Activated naive CD8-positive, alpha-beta T cell treated with anti-CD3 and anti-CD28 coated beads, Interleukin-2, amount 50 U/mL, for 24 hours (primary cell): ENCODE measurements around the gene POU2AF1.

Experiments used
- ATAC-seq: fragments of 150-1000 bp; cut with Tn5 transposase; one replicate; pipeline ENCODE4 v1.10.0; 2021
- DNase-seq: peaks from one replicate; pipeline ENCODE4 v3.0.0; 2021
- H3K27ac Mint-ChIP-seq: one replicate; pipeline ENCODE4 v1.8.0; 2021; ENCODE audit warnings: mild to moderate bottlenecking, mixed read lengths
- H3K27me3 Mint-ChIP-seq: one replicate; pipeline ENCODE4 v1.8.0; 2021; ENCODE audit warnings: mixed read lengths
- H3K36me3 Mint-ChIP-seq: one replicate; pipeline ENCODE4 v1.8.0; 2021; ENCODE audit warnings: low read depth, mixed read lengths
- H3K4me1 Mint-ChIP-seq: one replicate; pipeline ENCODE4 v1.8.0; 2021; ENCODE audit warnings: mixed read lengths
- H3K4me3 Mint-ChIP-seq: one replicate; pipeline ENCODE4 v1.8.0; 2021; ENCODE audit warnings: mild to moderate bottlenecking, moderate library complexity, mixed read lengths
- H3K9me3 Mint-ChIP-seq: one replicate; pipeline ENCODE4 v1.8.0; 2021; ENCODE audit warnings: mixed read lengths

POU2AF1 gene

DNA sequence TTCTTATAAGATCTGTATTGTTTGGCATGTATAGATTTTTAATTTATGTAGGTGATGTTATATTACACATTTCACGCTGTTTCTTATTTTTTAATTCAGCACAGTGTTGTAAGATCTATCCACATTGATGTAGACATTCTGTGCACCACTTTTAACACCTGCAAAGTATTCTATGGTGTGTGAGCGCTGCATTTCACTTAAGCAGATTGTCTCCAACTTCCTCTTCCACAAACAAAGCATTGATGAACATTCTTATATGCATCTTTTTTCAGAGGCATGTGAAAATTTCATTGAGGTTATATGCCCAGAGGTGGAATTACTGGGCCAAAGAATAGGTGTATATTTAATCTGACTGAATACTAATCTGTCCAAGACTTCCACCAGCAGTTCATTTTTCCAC, 3.4 kb upstream of the POU2AF1 start:
- ATAC-seq (no peak), DNase-seq (no peak)
- Mint-ChIP-seq H3K27ac (peak overlapping the region; percentile 6), H3K36me3 (peaks cover 1% of the 10 kb centered on the region), H3K4me3 (no peak overlapping the region), H3K27me3 (no peaks in the 10 kb centered on the region), H3K9me3 (no peaks in the 10 kb centered on the region), H3K4me1 (peaks cover 55% of the 10 kb centered on the region)

DNA sequence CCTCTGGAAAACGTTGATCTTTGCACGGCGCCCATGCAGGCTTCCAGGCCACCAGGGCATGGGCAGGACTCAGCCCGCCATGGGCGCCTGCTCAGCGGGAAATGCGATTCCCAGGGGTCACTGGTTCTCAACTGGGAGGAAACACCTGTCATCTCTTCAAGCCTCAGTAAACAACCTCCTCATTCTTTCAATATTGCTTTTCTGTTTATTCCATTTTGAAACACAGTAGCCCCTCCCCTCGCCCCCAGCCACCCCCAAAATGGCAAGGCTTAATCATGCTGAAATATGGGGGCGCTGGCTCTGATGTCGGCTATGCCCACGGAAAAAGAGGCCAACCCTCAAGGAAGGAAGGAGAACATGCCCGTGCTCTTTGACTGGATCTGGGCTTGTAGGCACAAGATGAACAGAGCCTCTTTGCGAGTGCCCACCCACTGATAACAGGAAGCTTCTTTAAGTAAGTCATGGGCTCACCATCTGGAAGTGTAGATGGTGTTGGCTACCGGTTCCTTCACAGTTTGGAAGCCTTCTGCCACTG, 594 bp upstream of the POU2AF1 start:
- ATAC-seq (no peak), DNase-seq (peak; percentile 45)
- peaks cover 77% of the 10 kb centered on the region for H3K4me1 Mint-ChIP-seq

DNA sequence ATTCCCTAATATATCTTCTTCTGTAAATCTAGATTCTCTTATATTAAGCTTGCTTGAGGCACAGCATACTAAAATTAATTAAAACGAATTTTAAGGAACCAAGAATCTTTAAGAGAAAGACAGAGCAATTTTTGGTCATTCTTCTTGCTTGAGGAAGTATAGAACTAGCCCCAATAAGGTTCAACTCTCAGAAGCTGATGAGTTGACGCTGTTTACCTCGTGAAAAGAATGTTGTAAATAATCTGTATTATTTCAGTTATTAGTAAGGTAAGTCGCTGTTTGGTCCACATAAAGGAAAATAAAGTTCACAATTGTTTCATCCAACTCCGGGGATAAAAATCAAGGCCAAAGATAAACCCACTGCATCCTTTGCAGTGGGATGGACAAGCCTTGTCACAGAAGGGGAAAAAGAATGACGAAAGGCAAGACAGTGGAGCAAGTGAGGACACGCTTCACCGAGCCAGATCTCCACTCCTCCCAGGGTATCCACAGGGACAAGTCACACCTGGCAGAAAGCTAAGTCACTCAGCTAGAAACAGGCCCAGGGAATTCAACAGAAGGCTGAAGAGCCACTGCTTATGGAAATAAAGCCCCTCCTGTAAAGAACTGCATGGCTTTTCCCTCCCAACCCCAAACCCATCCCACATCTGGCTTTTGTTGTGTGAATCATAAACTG, 752 bp downstream of the POU2AF1 start:
- ATAC-seq, result no peak

More for the DNA sequence above, 594 bp upstream of the POU2AF1 start:
- H3K4me3 Mint-ChIP-seq, result peak overlapping the region; percentile 77
- H3K36me3 Mint-ChIP-seq, result no peaks in the 10 kb centered on the region
- H3K27me3 Mint-ChIP-seq, result no peaks in the 10 kb centered on the region
- peak overlapping the region; percentile 94 for H3K27ac Mint-ChIP-seq
- no peaks in the 10 kb centered on the region for H3K9me3 Mint-ChIP-seq

DNA sequence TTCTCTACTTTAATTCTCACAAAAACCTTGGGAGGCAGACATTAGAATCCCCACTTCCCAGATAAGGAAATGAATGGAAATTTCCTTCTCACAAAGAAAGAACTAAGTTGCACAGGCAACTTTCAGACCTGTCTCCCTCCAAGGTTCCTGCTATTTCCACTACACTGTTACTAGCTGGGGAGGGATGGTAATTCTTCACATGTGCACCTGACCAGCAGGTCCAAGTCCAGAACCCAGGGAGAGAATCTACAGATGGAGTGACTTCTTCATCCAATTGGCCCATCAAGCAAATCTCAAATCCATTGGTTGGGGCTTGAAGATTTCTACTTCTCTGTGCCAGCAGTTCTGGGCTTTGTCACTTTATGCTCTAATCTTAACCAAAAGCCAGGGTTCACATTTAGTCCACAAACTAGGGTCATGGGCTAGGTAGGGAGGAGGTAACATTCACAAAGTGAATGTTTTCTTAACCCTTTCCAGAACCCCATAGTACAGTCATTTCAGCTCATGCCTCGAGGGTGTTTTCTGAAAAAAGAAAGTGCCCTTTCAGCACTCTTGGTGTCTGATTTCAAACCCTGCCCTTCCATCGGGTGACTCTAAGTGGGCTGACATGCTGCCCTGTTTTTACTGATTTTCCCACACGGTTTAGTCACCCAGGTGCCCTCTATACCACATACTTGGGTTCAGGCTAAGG, 2.7 kb downstream of the POU2AF1 start:
- ATAC-seq (peak; percentile 65), DNase-seq (peak; percentile 58)
- Mint-ChIP-seq H3K36me3 (peaks cover 3% of the 10 kb centered on the region), H3K27ac (peak overlapping the region; percentile 94), H3K27me3 (no peaks in the 10 kb centered on the region), H3K4me1 (peaks cover 93% of the 10 kb centered on the region), H3K4me3 (peak overlapping the region; percentile 77), H3K9me3 (no peaks in the 10 kb centered on the region)

More for the DNA sequence above, 752 bp downstream of the POU2AF1 start:
- Mint-ChIP-seq H3K27me3 (no peaks in the 10 kb centered on the region), H3K9me3 (no peaks in the 10 kb centered on the region), H3K4me3 (peak overlapping the region; percentile 77), H3K27ac (peak overlapping the region; percentile 94), H3K36me3 (peaks cover 3% of the 10 kb centered on the region), H3K4me1 (peaks cover 89% of the 10 kb centered on the region)
- no peak for DNase-seq

DNA sequence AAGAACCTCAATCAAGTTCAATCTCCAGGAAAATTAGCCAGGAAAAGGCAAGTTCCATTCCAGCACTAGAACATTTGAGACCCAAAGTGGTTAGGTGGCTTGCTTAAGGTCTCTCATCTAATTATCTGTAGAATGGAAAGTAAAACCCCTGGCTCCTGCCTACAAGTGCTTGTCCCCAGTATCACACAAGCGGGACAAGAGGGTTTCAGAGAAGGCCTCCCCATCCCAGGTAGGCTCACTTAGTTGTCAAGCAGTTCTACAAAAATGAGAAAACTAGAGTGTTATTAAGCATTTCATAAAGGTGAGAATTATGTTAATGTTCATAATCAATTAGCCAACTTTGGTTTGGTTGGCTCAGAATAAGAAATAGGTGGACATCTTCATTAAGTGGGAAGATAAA, 5.5 kb downstream of the POU2AF1 start:
- DNase-seq (no peak), ATAC-seq (no peak)
- Mint-ChIP-seq H3K4me3 (no peak overlapping the region), H3K27ac (no peak overlapping the region), H3K9me3 (no peaks in the 10 kb centered on the region), H3K36me3 (peaks cover 5% of the 10 kb centered on the region), H3K27me3 (no peaks in the 10 kb centered on the region), H3K4me1 (peaks cover 85% of the 10 kb centered on the region)

DNA sequence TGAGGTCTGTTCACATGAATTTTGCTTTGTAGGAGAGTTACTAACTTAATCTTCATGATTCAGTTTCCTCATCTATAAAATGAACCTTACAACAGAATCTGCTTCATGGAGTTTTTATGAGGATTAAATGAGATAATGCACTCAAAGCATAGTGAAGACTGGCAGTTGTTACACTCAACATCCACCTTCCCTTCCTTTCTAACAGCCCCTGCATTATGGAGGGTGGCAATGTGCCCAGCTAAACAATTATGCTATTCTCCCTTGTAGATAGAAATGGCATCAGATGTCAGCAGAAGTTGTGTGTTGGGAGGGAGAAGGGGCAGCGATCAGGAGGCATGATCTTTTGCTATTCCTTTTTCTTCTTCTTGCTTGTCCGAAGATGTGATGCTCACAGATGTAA, 6.5 kb downstream of the POU2AF1 start:
- Mint-ChIP-seq H3K9me3 (no peaks in the 10 kb centered on the region), H3K27ac (peak overlapping the region; percentile 7), H3K36me3 (peaks cover 5% of the 10 kb centered on the region), H3K27me3 (no peaks in the 10 kb centered on the region), H3K4me1 (peaks cover 77% of the 10 kb centered on the region), H3K4me3 (no peak overlapping the region)
- ATAC-seq, result no peak
- no peak for DNase-seq

DNA sequence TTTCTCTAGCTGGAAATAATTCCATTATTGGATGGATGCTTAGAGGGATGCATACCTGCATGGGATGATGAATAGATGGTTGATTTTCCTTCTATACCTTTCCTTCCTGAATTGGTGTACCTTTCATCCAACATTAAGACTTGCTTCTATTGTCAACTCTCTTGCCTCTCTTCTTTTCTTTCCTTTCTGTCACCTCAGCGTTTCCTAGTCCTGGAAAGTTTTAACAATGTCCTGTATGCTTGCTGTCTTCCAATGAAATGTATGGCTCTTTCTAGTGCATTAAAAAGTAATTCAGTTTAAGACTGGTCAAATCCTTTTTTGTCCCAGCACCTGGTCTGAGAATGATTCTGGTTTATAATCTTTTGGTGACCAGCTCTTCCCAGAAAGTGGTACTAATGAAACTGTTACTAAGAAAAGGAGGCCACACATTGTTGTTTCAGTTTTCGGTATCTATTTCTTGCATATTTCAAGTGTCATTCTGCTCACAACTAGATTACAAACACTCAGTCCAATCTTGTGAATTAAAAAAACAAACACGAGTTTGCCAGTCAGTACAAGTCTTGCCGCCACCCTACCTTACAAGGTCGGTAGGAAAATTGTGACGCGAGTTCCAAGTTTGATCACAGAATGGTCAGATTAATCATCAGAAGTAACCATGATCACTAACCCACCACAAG, 8.0 kb downstream of the POU2AF1 start:
- Mint-ChIP-seq H3K4me1 (peaks cover 74% of the 10 kb centered on the region), H3K9me3 (no peaks in the 10 kb centered on the region), H3K4me3 (peak overlapping the region; percentile 31), H3K27me3 (no peaks in the 10 kb centered on the region), H3K27ac (peak overlapping the region; percentile 91), H3K36me3 (peaks cover 7% of the 10 kb centered on the region)
- peak; percentile 29 for DNase-seq
- peak; percentile 79 for ATAC-seq

DNA sequence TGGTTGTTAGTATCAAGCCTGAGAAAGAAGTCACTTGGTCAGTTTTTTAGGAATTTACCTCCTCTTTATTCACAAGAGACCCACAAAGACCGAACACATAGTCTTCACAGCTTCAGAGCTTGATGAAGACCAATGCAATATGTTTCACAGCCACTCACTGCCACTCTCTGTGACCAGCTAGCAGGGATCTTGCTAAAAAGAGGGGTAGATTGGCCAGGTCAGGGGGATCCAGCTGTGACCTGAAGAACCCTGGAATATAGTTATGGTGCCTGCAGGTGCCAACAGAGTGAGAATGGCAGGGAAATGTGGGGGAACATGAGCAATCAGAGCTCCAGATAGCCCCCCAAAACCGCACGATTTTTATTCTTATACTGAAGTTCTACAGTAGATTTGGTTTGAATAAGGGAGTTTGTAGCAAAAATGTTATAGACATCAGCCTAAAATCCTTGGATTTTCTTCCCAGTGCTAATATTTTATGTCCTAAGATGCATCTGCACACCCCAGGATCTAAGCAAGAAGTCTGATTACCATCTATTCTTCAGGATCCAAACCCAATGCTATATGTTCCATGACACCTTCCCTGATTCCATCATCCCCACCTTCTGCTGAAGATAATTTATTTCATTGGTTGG, 8.7 kb downstream of the POU2AF1 start:
- no peak overlapping the region for H3K4me3 Mint-ChIP-seq
- no peaks in the 10 kb centered on the region for H3K27me3 Mint-ChIP-seq
- H3K9me3 Mint-ChIP-seq, result no peaks in the 10 kb centered on the region
- H3K4me1 Mint-ChIP-seq, result peaks cover 76% of the 10 kb centered on the region
- peak overlapping the region; percentile 91 for H3K27ac Mint-ChIP-seq
- ATAC-seq (no peak), DNase-seq (no peak)
- H3K36me3 Mint-ChIP-seq, result peaks cover 7% of the 10 kb centered on the region

DNA sequence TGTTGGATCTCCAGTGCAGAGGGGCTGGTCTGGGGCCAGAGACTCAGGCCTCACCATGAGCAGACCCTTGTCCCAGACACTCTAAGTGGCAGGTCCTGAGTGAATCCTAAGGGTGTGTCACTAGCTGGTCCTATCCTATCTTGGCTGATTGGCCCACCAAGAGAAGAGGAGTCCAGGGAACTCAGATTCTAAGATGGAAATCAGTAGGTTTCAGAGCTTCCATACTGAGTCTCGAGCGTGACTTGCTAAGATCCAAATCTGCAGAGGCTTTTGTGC, 10.9 kb downstream of the POU2AF1 start:
- peaks cover 67% of the 10 kb centered on the region for H3K4me1 Mint-ChIP-seq
- H3K27ac Mint-ChIP-seq, result peak overlapping the region; percentile 28
- DNase-seq (no peak), ATAC-seq (no peak)
- no peaks in the 10 kb centered on the region for H3K9me3 Mint-ChIP-seq
- no peak overlapping the region for H3K4me3 Mint-ChIP-seq
- H3K27me3 Mint-ChIP-seq, result no peaks in the 10 kb centered on the region
- peaks cover 5% of the 10 kb centered on the region for H3K36me3 Mint-ChIP-seq

DNA sequence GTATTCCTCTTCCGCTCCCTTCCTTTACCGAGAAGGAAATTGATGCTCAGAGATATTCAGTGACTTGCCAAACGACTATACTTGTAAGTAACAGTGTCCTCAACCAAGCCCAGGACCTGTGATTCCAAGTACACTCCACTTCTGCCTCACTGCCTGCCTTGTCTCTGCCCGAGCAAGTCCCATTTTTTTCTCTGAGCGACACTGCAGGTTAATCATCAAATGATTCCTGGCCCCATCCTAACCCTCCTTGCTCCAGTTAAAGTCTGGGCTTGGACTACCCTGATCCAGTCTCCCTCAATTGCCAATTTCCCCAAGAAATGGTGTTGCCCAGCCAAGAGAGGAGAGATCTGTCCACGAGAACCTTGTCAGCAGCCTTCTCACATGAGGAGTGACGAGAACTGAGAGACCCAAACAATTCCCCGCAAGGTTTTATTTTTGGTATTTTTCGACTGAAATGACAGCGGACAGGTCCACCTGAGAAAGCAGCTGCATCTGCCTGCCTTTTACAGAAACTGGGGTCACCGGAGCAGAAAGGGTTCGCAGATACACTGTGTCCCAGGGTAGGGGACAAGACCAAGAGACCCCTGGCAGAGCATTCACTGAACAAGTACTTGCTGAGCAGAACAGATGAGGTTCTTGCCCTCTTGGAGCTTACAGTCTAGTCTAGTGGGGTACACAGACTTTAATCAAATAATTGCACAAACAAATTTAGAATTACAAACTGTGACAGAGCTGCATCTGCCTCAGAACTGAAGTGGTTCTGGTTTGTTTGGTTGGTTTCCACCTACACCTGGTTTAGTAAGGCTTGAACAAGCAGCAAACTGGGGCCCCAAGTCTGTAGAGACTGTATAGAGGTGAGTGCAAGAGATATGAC, 11.4 kb downstream of the POU2AF1 start:
- Mint-ChIP-seq H3K27ac (peak overlapping the region; percentile 74), H3K27me3 (no peaks in the 10 kb centered on the region), H3K4me1 (peaks cover 61% of the 10 kb centered on the region), H3K36me3 (peaks cover 5% of the 10 kb centered on the region), H3K4me3 (no peak overlapping the region), H3K9me3 (no peaks in the 10 kb centered on the region)
- DNase-seq (no peak), ATAC-seq (no peak)

DNA sequence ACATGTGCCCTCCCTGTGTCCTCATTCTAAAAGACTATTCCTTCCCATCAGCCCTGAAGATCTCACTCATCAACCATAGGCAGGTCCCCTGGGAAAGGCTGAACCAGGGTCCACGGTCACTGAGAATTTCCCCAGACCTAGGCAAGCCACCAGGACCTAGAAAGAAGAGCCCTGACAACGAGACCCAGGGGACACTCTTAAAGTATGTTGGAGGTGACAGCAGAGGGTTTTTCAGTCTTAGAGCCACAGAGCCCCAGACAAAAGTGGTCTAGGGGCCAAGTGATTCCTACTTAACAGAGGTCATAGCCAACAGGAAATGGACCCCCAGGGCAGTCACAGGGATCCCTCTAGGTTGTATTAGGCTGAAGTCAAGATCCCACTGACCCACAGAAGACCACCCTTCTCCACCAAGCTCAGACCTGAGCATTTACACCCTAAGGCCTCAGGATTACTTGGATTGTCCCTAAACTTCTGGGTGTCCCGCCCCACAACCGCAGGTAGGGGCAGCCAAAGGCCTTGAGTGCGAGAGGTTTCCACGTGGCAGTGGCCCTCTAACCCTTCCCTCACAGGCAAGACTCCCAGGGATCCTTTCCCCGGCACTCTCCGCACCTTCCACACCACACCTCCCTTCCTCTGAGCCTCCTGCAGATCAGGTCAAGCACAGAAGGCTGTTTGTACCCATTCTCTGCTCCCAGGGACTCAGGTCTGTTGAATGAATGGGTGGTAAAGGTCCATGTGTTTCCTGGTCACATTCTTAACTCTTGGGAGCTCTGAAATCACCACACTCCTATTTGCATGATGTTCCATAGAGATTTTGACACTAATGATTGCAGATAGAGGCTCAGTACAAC, 12.3 kb downstream of the POU2AF1 start:
- Mint-ChIP-seq H3K27me3 (no peaks in the 10 kb centered on the region), H3K36me3 (peaks cover 5% of the 10 kb centered on the region), H3K27ac (peak overlapping the region; percentile 74), H3K4me1 (peaks cover 59% of the 10 kb centered on the region), H3K4me3 (no peak overlapping the region), H3K9me3 (no peaks in the 10 kb centered on the region)
- DNase-seq (no peak), ATAC-seq (no peak)

DNA sequence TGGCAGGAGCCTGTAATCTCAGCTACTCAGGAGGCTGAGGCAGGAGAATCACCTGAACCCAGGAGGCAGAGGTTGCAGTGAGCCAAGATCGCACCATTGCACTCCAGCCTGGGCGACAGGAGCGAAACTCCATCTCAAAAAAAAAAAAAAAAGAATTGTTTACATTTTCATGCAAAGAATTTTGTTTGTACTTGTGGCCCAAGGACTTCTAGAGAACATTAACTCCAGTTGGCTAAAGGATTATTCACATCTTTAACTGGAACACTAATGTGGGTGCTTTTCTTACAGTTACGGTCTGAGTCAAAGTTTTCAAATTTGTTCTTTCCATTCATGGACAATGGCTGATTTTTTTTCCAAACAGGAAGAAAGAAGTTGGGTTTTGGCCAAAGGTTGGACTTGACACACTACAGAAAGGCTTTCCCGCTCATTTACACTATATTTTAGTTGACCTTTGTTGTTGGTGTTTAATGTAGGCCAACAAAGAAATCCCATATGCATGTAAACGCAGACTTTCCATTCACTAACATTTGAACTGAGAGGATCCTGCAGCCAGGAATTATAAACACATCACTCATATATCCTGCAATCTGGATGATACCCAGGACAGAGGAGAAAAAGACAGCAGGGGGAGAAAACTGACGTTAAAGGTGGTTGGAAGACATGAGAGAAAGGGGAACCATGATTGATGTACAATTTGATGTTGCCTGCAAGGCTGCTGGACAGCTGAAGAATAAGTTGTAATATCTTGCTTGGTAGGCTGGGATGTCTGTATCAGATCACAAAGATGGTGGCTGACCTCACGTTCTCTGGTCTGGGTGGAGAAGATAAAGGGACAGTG, 13.1 kb downstream of the POU2AF1 start:
- ATAC-seq, result no peak
- no peaks in the 10 kb centered on the region for H3K27me3 Mint-ChIP-seq
- peaks cover 59% of the 10 kb centered on the region for H3K4me1 Mint-ChIP-seq
- no peak for DNase-seq
- no peaks in the 10 kb centered on the region for H3K9me3 Mint-ChIP-seq
- H3K27ac Mint-ChIP-seq, result peak overlapping the region; percentile 70
- peaks cover 4% of the 10 kb centered on the region for H3K36me3 Mint-ChIP-seq
- H3K4me3 Mint-ChIP-seq, result no peak overlapping the region
